IPS DF 19.7 (cell line): ENCODE data around the gene CCNH.

Source experiments
- DNase-seq: peaks from one replicate; pipeline ENCODE4 v3.0.0-alpha.2; 2013; ENCODE audit warnings: low read depth, low spot score

Gene CCNH

GRCh38 chr5:87412630-87413342 lies at the start of gene CCNH:
Gene CCNH (minus strand): TSS chr5:87412930. CDS start chr5:87412794, 136 bp downstream.
- DNase-seq: peak; percentile 91

- no peak for DNase-seq
Observed at GRCh38 chr5:87457706-87458105, 45.0 kb upstream of the CCNH start.

- no peak for DNase-seq
Observed at GRCh38 chr5:87453801-87454200, 41.1 kb upstream of the CCNH start.

GRCh38 chr5:87452837-87453236 lies 40.1 kb upstream of the CCNH start:
- DNase-seq: no peak

GRCh38 chr5:87442419-87442818 lies 29.7 kb upstream of the CCNH start:
- no peak for DNase-seq

GRCh38 chr5:87438231-87438630 lies 25.5 kb upstream of the CCNH start:
- no peak for DNase-seq

- DNase-seq: no peak
Observed at GRCh38 chr5:87437724-87438123, 25.0 kb upstream of the CCNH start.

- DNase-seq: no peak
Observed at GRCh38 chr5:87435144-87435694, 22.5 kb upstream of the CCNH start.

- no peak for DNase-seq
Observed at GRCh38 chr5:87434461-87434860, 21.7 kb upstream of the CCNH start.

GRCh38 chr5:87433945-87434344 lies 21.2 kb upstream of the CCNH start:
- no peak for DNase-seq

GRCh38 chr5:87432460-87432859 lies 19.7 kb upstream of the CCNH start:
- no peak for DNase-seq

GRCh38 chr5:87430863-87431457 lies 18.2 kb upstream of the CCNH start:
- no peak for DNase-seq

GRCh38 chr5:87423755-87424154 lies 11.0 kb upstream of the CCNH start:
- DNase-seq: no peak

- no peak for DNase-seq
Observed at GRCh38 chr5:87421307-87421706, 8.6 kb upstream of the CCNH start.

GRCh38 chr5:87418506-87418905 lies 5.8 kb upstream of the CCNH start:
- no peak for DNase-seq

GRCh38 chr5:87413343-87413645 lies 564 bp upstream of the CCNH start:
- DNase-seq: no peak

GRCh38 chr5:87411973-87412629 lies 629 bp downstream of the CCNH start:
- no peak for DNase-seq

GRCh38 chr5:87411586-87411972 lies 1.2 kb downstream of the CCNH start:
- DNase-seq: no peak

- DNase-seq: no peak
Observed at GRCh38 chr5:87410931-87411330, 1.8 kb downstream of the CCNH start.

- DNase-seq: no peak
Observed at GRCh38 chr5:87408204-87408603, 4.5 kb downstream of the CCNH start.

GRCh38 chr5:87405472-87406155 lies 7.1 kb downstream of the CCNH start:
- DNase-seq: no peak

GRCh38 chr5:87404359-87404758 lies 8.4 kb downstream of the CCNH start:
- DNase-seq: no peak
